ENCODE measurements around the gene GCNA.
"Not testable (repeated sequence)": the region's sequence is repeated elsewhere in the genome, so short reads cannot be mapped to it uniquely, and the experiment has no call there.

The GCNA gene

DNA sequence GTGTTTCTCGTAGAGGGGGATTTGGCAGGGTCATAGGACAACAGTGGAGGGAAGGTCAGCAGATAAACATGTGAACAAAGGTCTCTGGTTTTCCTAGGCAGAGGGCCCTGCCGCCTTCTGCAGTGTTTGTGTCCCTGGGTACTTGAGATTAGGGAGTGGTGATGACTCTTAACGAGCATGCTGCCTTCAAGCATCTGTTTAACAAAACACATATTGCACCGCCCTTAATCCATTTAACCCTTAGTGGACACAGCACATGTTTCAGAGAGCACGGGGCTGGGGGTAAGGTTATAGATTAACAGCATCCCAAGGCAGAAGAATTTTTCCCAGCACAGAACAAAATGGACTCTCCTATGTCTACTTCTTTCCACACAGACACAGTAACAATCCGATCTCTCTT lies 66.2 kb downstream of the GCNA start:
- not testable (repeated sequence) for FAIRE-seq

- no peak for FAIRE-seq
Observed at GRCh38 chrX:71650333-71650969, 72.2 kb downstream of the GCNA start.

GRCh38 chrX:71652405-71652804 lies 74.2 kb downstream of the GCNA start:
- FAIRE-seq, result peak; percentile 5

- no peak for FAIRE-seq
Observed at GRCh38 chrX:71653344-71653743, 75.1 kb downstream of the GCNA start.

DNA sequence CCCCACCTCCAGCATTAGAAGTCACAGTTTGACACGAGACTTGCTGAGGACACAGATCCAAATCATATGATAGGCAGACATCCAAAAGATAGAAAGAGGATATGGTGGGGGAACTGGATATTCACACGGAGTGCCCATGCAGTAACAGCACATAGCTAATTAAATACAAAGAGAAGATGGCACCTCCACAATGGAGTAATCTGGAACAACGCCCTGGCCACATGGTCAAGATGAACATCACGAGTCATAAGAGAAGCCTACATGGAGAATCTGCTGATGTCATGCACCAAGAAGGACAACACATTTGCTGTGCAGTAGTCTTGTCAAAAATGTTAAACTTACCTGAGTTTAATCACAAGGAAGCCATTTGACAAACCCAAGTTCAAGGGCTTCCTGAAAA lies 79.0 kb downstream of the GCNA start:
- FAIRE-seq, result no peak

DNA sequence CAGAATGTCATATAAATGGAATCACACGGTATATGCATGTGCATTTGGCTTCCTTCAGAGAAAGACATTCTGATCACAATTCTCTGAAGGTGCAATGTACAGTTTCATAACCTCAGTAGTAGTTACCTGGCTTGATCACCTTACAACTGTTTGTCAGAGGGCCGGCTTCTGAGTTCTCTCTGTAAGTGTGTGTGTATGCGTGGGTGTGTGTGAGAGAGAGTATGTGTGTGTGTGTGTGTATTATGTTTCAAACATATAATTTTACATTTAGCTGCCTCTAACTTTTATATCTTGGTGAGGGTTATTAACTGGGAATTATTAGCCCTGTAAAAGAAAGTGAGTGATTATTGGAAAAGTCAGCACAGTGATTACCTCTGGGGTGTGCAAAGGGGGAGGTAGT lies 81.1 kb downstream of the GCNA start:
- FAIRE-seq, result no peak

- no peak for FAIRE-seq
Observed at GRCh38 chrX:71659959-71660358, 81.7 kb downstream of the GCNA start.

GRCh38 chrX:71660562-71661416 lies 82.6 kb downstream of the GCNA start:
- FAIRE-seq, result no peak

- FAIRE-seq, result no peak
Observed at GRCh38 chrX:71661919-71662318, 83.7 kb downstream of the GCNA start.

- FAIRE-seq, result not testable (repeated sequence)
Observed at GRCh38 chrX:71662654-71663053, 84.4 kb downstream of the GCNA start.
